Ectodermal cell (in vitro differentiated cells): Measurements from ENCODE around the gene CTNNA2.

Source experiments
- H3K27ac ChIP-seq: 2 replicates; pipeline ENCODE4 v1.7.0; 2013; ENCODE audit warnings: mild to moderate bottlenecking, low read depth, low read length; ENCODE audit not compliant: insufficient read depth, poor library complexity, severe bottlenecking
- H3K27me3 ChIP-seq: 2 replicates; pipeline ENCODE4 v1.7.0; 2013; ENCODE audit warnings: mild to moderate bottlenecking, low read length; ENCODE audit not compliant: insufficient read depth, control insufficient read depth, poor library complexity, severe bottlenecking
- H3K36me3 ChIP-seq: one replicate; pipeline ENCODE4 v1.7.0; 2013; ENCODE audit warnings: low read length; ENCODE audit not compliant: control insufficient read depth, insufficient read depth
- H3K4me1 ChIP-seq: one replicate; pipeline ENCODE4 v1.7.0; 2013; ENCODE audit warnings: low read length; ENCODE audit not compliant: control insufficient read depth, insufficient read depth
- H3K4me3 ChIP-seq: 2 replicates; pipeline ENCODE4 v1.7.0; 2013; ENCODE audit warnings: low read depth, low read length, control low read depth; ENCODE audit not compliant: insufficient read depth
- H3K9me3 ChIP-seq: 2 replicates; pipeline ENCODE4 v1.7.0; 2013; ENCODE audit warnings: mild to moderate bottlenecking, low read length, moderate library complexity; ENCODE audit not compliant: control insufficient read depth
- WGBS, 2 experiments: methylation state at CpG; one replicate each; pipeline ENCODE4 v1.1.7; 2013; ENCODE audit warnings: missing lambda C conversion rate in 2 of 2; 5-methylcytosine and 5-hydroxymethylcytosine counted together

CTNNA2 gene

DNA sequence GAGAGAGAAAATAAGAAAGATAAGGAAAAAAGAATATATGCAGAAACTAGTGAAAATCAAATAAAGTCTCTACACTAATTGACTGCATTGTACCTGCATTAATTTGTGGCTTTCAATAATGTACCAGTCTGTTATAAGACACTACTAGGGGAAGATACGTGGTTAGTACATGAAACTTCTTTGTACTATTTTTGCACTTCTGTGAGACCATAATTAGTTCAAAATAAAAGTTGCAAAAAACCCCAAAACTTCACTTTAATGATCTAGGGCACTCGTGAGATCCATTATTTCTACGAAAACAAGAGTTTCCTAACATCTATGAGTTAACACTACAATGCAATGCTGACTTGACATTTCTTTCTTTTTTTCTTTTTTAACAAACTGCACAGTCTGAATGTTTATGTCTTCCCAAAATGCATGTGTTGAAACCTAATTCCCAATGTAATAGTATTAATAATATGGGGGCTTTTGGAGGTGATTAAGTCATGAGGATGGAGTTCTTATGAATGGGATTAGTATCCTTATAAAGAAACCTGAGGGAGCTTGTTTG, 954.5 kb downstream of the CTNNA2 start:
- H3K27me3 ChIP-seq: no peaks in the 10 kb centered on the region
- no peak overlapping the region for H3K27ac ChIP-seq
- 90 to 96% methylated on average over 3 of the region's 3 CpGs for WGBS, 2 experiments
- no peaks in the 10 kb centered on the region for H3K4me1 ChIP-seq
- no peaks in the 10 kb centered on the region for H3K36me3 ChIP-seq
- H3K4me3 ChIP-seq: no peak overlapping the region
- no peaks in the 10 kb centered on the region for H3K9me3 ChIP-seq

DNA sequence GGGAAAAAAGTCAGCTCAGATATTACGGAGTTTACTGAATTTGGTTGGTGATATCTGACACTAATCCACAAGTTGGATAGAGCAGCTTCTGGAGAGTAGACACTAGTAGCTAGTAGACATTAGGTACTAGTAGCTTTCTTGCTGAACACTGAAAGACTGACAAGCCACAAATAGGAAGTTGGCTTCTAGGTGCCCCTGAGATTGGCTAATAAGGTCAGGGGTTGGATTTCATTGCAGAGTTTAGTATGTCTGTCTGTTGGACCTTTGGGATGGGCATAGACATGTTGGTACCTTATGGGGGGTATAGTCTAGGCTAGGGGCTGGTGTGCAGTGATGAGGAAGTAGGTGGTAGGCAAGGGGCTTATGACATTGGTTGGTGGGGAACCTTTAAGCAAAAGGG, 956.6 kb downstream of the CTNNA2 start:
- H3K4me1 ChIP-seq: no peaks in the 10 kb centered on the region
- H3K27me3 ChIP-seq: no peaks in the 10 kb centered on the region
- no peak overlapping the region for H3K27ac ChIP-seq

DNA sequence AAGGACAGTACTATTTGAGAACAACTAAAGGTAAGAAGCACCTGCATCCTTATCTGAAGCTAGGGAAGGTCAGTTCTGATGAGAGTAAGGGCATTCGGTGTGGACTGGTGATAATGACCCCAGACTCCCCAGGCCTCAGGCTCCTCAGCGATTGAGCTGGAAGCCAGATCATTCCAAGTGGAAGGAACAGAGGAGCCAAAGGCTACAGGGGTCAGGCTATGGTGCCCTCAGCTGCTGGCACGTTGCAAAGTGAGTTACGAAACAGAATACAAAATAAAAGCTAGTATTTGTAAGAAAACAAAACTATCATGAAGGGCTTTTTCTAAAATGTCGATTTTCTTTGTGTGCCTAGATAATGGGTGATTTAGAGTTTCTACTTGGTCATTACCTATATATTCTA, 960.2 kb downstream of the CTNNA2 start:
- H3K27ac ChIP-seq: no peak overlapping the region
- no peaks in the 10 kb centered on the region for H3K4me1 ChIP-seq
- H3K4me3 ChIP-seq: no peak overlapping the region
- no peaks in the 10 kb centered on the region for H3K36me3 ChIP-seq
- H3K9me3 ChIP-seq: no peaks in the 10 kb centered on the region
- no peaks in the 10 kb centered on the region for H3K27me3 ChIP-seq
- 89 to 90% methylated on average over 4 to 5 of the region's 5 CpGs for WGBS, 2 experiments

More for the DNA sequence above, 956.6 kb downstream of the CTNNA2 start:
- 98 to 100% methylated on average over 1 of the region's 1 CpG for WGBS, 2 experiments
- no peaks in the 10 kb centered on the region for H3K36me3 ChIP-seq
- no peak overlapping the region for H3K4me3 ChIP-seq
- no peaks in the 10 kb centered on the region for H3K9me3 ChIP-seq

DNA sequence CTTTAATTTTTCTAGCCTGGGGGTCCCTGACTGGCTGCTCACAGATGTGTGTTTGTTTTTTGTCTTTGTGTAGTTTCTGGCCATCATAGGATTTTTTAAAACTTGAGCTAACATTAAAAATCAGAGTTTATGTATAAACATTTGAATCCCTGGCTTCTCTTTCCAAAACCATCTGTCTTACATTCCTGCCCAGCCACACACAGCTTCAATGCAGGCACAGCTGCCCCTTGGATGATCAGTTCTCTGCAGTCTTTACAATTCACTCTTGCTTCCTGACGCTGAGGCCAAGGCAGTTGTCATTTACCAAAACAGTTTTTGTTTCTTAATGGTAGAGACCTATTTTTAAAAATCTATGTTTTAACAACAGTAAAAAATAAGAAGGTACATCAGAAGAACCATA, 960.9 kb downstream of the CTNNA2 start:
- H3K4me3 ChIP-seq: no peak overlapping the region
- no peaks in the 10 kb centered on the region for H3K36me3 ChIP-seq
- no peaks in the 10 kb centered on the region for H3K27me3 ChIP-seq
- H3K4me1 ChIP-seq: no peaks in the 10 kb centered on the region
- no peaks in the 10 kb centered on the region for H3K9me3 ChIP-seq
- 77 to 100% methylated on average over 1 of the region's 1 CpG for WGBS, 2 experiments
- no peak overlapping the region for H3K27ac ChIP-seq

DNA sequence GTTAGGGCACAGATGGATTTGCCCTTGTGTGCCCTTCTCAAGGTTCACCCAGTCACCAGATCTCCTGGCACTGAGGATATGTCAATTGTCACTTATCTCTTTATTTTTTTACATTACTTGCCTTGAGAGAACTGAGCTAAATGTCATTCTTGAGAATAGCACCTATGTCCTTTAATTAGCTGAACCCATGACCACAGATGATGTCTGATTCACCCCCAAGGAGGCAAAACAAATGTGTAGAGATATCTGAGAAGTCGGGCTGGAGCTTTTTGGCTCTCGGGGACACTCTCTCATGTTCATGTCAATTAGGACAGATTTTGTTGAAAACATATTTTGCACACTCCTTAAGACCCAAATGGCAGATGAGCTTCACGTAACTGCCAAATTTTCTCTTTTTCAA, 963.1 kb downstream of the CTNNA2 start:
- WGBS, 2 experiments: 93 to 96% methylated on average over 3 of the region's 3 CpGs
- H3K36me3 ChIP-seq: no peaks in the 10 kb centered on the region

DNA sequence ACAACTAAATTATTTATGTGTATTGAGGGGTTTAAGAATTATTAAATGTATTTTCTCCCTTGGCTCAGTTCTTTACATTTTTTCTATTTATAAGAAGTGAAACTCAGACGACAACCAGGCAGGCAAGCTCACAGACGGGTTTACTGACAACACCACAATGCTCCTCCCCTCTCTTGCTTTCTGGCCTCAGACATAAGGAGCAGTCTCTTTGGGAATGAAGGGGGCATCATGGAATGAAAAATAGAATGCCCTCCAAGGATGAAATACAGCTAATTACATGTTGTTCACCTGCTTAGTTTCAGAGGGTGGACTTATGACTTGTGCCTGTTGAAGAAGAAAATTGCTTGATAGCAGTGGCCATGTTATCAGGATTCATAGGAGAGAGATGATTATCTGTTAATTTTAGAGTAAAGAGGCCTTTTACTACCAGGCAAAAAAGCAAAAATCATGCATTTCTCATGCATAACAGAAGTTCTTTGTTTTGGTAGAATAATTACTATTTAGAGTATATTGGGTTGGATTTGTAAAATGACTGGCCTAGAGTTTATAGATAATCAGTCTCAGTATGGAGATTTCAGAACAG, 963.8 kb downstream of the CTNNA2 start:
- WGBS, 2 experiments: 40 to 50% methylated on average over 1 to 2 of the region's 2 CpGs
- Histone ChIP-seq H3K27me3 (no peaks in the 10 kb centered on the region), H3K36me3 (no peaks in the 10 kb centered on the region), H3K4me3 (no peak overlapping the region), H3K4me1 (no peaks in the 10 kb centered on the region), H3K9me3 (no peaks in the 10 kb centered on the region), H3K27ac (no peak overlapping the region)

More for the DNA sequence above, 963.1 kb downstream of the CTNNA2 start:
- Histone ChIP-seq H3K27me3 (no peaks in the 10 kb centered on the region), H3K4me3 (no peak overlapping the region), H3K4me1 (no peaks in the 10 kb centered on the region), H3K27ac (no peak overlapping the region), H3K9me3 (no peaks in the 10 kb centered on the region)

DNA sequence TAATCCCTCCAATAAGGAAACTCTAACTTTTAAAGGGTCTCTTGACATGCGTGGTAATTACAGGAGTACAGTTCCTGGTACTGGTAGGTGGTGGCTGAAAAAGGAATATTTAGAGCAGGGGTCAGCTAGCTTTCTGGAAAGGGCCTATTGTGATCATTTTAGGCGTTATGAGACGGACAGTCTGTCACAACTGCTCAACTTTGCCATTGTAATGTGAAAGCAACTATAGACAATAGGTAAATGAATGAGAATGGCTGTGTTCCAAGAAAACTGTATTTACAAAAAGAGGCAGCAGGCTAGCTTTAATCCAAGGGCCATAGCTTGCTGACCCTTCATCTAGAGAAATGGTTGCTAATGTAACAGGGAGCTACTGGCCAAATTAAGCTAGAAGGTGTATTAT, 969.4 kb downstream of the CTNNA2 start:
- Histone ChIP-seq H3K9me3 (no peaks in the 10 kb centered on the region), H3K4me1 (no peaks in the 10 kb centered on the region), H3K4me3 (no peak overlapping the region), H3K36me3 (no peaks in the 10 kb centered on the region), H3K27ac (no peak overlapping the region), H3K27me3 (no peaks in the 10 kb centered on the region)
- 95 to 97% methylated on average over 3 of the region's 3 CpGs for WGBS, 2 experiments

DNA sequence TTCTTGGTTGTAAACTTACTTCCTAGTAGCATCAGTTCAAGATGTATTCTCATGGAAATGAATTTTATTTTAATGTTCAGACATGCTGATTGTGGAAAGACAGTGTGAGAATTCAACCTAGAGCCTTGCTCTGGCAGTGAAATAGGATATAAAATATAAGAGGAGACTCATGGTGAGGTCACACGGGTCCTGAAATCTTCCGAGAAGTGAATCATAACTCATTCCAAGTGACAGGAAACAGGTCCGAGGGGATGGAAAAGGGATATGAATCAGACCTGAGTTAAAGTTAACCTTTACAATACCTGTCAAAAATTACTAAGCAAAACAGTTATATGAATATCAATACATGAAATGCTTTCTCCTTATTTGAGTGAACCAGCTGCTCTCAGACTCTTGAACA, 976.9 kb downstream of the CTNNA2 start:
- Histone ChIP-seq H3K27ac (no peak overlapping the region), H3K4me1 (no peaks in the 10 kb centered on the region), H3K27me3 (no peaks in the 10 kb centered on the region), H3K4me3 (no peak overlapping the region), H3K36me3 (no peaks in the 10 kb centered on the region), H3K9me3 (no peaks in the 10 kb centered on the region)
- WGBS, 2 experiments: 90 to 98% methylated on average over 2 to 3 of the region's 3 CpGs

DNA sequence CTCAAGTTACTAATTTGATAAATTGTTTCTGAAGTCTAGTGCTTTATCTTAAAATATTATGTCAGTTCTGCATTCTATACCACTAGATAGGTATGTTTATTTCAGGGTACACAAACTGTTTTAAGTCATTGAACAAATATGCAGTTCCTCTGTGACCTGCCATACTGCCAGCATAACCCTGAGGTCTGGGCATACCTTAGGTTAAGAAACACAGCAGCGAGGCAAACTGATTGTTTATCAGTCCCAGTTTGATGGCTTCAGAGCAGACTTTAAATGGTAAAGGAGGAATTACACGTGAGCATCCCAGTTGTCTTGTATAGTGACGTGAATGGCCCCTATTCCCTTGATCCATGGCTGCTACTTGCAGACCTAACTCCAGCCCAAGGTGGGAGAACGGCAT, 978.1 kb downstream of the CTNNA2 start:
- Histone ChIP-seq H3K36me3 (no peaks in the 10 kb centered on the region), H3K9me3 (no peaks in the 10 kb centered on the region), H3K4me3 (no peak overlapping the region), H3K27ac (no peak overlapping the region), H3K27me3 (no peaks in the 10 kb centered on the region), H3K4me1 (no peaks in the 10 kb centered on the region)
- WGBS, 2 experiments: 92 to 93% methylated on average over 4 of the region's 4 CpGs

DNA sequence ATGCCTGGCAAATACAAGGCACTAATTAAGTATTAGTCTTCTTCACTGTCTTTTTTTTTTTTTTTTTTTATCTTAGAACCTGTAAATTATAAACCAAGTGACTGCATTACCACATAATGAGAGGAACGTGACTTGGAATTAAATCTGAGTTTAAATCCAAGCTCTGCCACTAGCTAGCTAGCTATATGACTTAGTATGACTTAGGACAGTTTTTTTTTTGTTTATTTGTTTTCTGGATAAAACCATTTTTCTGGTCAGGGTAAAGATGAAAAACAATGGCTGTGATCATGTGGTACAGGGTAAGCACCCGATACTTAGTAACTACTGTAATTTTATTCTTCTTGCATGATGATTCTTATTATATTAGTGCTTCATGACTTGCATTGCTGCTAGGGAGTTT, 983.5 kb downstream of the CTNNA2 start:
- 80 to 100% methylated on average over 1 to 2 of the region's 2 CpGs for WGBS, 2 experiments
- Histone ChIP-seq H3K27ac (no peak overlapping the region), H3K4me3 (no peak overlapping the region), H3K27me3 (no peaks in the 10 kb centered on the region), H3K4me1 (no peaks in the 10 kb centered on the region), H3K36me3 (no peaks in the 10 kb centered on the region), H3K9me3 (no peaks in the 10 kb centered on the region)

DNA sequence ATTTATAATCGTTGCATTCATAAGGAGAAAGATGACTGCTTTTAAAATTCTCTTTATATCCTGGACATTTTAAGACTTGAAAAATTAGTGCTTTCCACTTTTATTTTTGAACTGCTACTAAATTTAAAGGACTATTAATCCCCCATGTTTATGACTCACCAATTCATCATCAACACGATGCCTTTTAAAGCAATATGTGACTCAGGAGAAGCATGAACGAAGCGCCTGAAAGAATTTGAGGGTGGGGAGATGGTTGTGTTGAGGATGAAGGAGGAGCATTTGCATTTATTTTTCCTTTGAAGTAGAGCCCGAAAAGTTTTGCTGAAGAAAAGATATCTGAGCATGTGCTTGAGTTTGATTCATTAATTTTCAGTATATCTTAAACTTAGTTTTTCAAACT, 983.9 kb downstream of the CTNNA2 start:
- no peaks in the 10 kb centered on the region for H3K36me3 ChIP-seq
- no peak overlapping the region for H3K27ac ChIP-seq
- H3K4me1 ChIP-seq: no peaks in the 10 kb centered on the region
- no peaks in the 10 kb centered on the region for H3K9me3 ChIP-seq
- H3K27me3 ChIP-seq: no peaks in the 10 kb centered on the region
- H3K4me3 ChIP-seq: no peak overlapping the region
- WGBS, 2 experiments: 81 to 88% methylated on average over 4 to 5 of the region's 5 CpGs
